GM19324 (cell line): Measurements from ENCODE around the gene FAM171A2.
"Not testable (repeated sequence)": the region's sequence is repeated elsewhere in the genome, so short reads cannot be mapped to it uniquely, and the experiment has no call there.

Experiments
- ATAC-seq: cut with Tn5 transposase; IDR thresholded peaks from one replicate; pipeline ENCODE4 v1.9.1; 2021; ENCODE audit warnings: mild to moderate bottlenecking, moderate library complexity; ENCODE audit not compliant: unreplicated experiment, low FRiP score

FAM171A2 gene

DNA sequence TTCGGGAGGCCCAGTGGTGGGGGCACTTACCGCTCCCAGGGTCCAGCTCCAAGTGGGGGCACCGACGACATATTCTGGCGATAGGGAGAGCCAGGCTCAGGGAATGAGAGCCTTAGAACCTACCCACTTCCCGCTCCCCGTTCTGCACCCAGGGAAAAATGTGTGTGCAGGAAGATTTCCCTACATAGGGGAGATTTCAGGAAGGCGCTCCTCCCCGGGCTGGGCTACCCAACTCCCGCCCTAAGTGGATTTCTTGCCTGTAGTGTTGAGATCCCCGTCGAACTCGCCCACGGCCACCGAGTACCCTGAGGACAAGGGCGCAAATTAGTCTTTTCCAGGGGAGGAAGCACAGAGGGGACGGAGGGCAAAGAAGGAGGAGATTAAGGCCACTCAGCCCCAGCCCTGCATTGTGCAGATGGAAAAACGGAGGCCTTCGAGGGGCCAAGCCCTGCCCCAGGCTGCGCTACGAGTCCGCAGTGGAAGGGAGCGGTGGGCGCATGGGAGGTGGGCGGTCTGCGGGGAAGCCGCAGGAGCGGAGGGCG is 20.7 kb upstream of the FAM171A2 start:
- ATAC-seq = no peak

DNA sequence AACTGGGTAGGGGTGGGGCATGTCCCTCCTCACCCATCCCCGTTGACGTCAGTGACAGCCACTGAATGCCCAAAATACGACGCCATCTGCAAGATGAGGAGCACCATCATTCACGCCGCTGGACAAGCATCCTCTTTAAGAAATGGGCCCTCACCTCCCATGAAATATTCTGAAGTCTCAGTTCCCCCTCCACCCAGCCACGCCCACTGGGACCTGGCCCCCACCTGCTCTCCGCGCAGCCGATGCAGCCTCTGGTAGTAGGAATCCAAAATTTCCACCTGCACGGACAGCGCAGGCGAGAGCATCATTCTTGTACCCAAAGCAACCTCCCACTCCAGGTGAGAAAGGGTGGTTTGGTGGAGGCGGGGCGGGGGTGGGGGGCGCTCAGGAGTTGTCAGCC is 20.2 kb upstream of the FAM171A2 start:
- ATAC-seq = no peak

DNA sequence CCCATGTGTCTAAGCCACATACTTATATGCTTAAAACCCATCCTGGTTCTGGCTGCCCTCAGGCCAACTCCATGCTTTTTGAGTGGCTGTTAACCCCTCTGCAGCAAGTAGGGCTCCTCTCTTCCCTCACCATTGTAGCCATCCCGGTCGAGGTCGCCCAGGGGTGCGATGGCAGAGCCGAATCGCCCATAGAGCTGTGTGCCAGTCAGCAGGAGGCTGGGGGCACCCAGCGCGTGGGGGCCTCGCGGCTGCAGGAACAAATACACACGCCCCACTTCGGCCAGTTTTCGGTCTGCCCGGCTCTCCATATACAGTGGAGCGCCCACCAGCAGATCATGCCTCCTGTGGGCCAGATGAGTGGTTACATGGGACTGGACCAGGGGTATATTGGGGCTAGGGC is 19.7 kb upstream of the FAM171A2 start:
- ATAC-seq = no peak

DNA sequence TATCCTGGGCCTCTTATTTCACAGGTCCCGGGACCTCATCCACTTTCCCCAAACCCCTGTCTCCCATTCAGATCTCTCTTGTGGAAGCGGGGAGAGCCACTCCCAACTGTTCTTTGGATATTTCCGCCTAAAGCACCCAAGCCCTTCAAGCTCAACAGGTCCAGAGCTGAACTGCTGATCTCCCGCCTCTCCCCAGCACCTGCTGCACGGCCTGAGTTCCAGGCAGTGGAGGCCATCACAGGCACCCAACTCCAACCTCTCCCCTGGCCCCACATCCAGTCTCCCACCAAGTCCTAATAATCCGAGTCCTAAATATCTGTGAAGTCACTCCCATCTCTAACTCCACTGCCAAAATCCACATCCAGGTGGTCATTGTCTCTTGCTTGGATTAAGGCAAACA is 19.3 kb upstream of the FAM171A2 start:
- no peak for ATAC-seq

DNA sequence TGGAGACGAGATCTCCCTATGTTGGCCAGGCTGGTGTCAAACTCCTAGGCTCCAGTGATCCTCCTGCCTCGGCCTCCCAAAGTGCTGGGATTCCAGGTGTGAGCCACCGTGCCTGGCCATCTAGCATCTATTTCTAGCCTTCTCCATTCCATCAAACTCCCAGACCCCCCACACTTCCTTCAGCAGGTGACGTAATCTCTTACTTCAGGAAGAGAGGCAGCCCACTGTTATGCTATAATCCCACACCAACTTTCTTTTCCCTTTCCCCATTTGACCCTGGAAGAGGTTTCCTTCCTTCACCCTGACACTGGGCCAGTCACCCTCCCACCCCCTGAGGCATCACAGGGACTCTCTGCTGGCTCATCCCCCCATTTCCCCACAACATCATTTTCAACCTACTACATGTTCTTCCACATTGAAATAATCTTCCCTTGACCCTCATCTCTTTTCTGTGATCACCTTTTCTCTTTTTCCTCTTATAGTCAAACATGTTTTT is 18.2 kb upstream of the FAM171A2 start:
- no peak for ATAC-seq

DNA sequence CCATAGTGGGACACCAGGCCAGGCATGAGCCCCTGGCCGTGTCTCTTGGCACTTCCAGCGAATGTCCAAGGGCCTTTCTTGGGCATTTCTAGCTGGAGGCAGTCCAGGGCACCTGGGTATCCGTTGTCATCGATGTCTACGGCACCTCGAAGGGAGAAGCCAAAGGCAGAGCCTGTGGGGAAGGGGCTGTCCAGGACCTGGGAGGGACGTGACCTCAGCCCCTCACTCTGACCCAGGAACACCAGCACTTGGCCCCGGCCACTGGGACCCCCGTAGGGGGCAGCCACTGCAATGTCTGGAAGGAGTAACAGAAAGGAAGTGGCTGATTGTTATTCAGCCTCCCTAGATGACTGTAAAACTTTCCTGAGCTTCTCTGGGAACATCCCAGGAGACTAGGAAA is 17.1 kb upstream of the FAM171A2 start:
- ATAC-seq = no peak

DNA sequence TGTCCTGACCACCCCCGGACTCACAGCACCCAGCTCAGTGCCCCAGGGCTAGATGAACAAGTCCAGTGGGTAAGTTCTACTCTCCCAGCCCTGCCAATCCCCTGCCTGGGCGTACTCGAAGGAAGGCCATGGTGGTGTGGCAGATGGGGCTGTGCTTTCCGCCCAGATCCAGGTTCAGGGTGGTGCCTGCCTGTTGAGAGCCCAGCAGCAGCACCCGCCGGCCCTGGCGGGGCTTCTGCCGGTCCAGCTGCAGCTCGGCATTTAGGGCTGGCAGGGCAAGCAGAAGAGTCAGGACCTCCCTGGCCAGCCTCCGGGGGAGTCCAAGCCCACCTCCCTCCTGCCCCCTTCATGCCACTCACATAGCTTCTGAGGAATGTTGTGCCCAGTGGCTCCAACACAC is 16.2 kb upstream of the FAM171A2 start:
- ATAC-seq = no peak

DNA sequence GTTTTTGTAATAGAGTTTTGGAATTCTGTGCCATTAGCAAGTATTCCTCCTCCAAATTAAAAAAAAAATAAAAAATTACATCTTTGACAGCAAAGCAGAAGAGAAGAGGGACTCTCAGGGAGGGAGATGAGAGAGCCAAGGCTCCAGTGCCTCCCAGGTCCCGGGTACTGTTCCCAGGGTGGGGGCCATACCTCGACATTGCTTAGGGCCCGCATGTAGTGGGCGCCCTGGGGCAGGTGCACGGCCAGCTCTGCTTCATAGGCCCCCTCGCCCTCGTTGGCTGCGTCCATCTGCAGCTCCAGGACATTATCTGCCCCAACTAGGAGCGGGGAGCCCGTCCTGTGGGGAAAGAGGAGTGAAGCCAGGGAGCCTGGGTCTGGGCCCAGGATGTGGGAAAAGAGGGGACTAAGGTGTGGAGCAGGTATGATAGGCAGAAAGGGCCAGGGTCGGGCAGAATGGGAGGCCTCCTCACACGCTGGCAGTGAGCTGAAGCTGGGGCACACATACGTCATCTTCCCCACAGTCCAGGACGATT is 14.6 kb upstream of the FAM171A2 start:
- ATAC-seq = no peak

DNA sequence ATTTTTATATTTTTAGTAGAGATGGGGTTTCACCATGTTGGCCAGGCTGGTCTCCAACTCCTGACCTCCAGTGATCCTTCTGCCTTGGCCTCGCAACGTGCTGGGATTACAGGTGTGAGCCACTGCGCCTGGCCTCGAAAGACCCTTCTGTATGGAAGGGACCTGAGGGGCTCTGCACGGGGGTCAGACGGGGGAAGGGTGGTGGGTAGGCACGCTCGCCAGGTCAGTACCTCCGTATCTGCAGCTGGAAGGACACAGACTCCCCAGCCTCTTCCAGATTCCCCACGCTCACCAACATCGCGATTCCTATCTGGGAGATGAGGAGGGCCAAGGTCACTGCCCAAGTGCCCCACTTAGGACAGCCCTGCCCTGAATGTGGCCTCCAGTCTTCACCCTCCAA is 13.1 kb upstream of the FAM171A2 start:
- ATAC-seq = no peak

DNA sequence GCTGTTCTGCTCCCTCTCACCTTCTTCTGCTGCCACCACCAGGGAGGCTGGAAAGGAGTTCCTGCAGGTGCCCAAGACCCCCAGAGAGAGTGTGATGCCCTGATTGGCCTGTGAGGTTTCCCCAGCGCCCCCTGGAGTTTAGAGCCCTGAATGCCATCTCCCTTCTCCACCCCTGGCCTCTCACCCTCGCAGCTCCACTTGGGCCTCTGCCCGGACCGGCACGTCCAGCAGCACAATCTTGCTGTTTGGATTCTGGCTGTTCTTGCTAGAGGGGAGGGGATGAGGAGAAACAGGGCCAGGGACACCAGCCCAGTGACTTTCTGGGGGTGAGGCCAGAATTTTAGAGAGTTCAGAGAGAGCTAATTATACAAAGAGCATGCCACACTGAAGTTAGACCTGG is 12.5 kb upstream of the FAM171A2 start:
- no peak for ATAC-seq

DNA sequence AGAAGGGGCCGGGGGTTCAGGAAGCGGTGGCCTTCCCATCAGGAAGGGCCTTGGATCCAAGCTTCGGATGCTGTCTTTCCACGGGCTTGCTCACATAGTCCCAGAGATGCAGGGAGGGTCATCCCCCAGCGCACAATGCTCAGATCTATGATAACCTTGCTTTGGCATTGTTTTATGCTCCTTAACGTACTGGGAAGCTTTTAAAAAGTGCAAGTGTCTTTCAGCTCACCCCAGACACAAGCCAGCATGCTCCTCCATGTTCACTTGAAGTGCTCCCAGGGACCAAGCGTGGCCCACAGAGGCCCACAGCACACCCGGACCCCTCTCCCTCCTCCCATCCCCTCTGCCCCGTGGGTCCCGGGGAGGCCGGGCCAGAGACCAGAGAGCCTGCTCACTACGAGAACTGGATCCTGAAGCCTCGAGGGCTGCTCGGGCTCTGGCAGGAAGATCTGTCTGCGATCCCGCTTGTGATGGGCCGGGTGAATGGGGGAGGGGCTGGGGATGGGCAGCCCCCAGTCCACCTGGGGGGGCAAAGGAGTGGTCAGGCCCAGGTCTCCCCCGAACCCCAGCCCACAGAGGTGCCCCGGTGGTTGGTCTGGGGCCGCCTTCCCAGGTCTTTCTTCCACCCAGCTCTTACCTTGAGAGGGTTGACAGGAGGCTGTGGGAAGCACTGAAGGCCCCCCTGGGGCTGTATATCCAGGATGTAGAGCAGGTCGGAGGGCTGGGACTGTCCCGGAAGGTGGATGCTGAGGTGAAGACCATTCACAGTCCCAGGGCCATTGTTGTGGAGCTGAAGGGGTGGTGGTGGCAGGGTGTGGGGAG is 11.8 kb upstream of the FAM171A2 start:
- ATAC-seq = no peak

DNA sequence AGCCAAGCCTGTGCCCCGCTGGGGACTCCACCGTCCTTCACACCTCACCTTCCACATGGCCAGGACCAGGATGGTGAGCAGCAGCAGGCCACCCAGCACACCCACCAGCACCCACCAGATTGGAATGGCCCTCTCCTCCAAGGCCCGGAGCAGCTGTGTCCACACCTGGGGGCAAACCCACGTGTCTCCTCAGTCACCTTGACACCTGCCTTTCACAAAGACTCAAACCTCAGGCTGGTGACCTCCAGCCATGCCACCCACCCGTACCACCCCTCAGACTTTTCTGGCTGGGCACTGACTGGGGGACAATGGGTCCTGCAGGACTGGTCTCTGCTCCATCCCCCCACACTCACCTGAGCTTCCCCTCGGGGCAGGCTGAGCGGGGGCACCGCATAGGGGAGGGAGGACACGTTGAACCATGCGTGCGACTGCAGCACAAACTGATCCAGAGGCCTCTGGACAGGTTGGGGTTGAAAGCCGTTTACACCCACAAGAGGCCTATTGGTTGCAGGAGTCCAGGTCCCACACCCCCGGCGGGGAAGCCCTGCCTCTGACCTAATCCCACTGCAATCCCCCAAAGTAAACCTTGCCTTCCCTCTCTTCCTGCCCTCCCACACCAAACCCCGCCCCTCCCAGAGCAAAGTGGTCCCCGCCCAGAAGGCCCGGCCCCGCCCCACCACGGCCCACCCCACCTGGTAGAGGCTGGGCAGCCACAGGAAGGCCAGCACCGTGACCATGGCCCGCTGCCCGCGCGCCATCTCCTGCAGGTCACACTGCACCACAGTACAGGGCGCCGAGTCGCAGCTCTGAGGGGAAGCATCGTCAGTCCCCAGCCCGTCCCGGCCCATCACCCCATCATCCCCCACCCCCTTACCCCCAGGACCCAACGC is 10.9 kb upstream of the FAM171A2 start:
- no peak for ATAC-seq

DNA sequence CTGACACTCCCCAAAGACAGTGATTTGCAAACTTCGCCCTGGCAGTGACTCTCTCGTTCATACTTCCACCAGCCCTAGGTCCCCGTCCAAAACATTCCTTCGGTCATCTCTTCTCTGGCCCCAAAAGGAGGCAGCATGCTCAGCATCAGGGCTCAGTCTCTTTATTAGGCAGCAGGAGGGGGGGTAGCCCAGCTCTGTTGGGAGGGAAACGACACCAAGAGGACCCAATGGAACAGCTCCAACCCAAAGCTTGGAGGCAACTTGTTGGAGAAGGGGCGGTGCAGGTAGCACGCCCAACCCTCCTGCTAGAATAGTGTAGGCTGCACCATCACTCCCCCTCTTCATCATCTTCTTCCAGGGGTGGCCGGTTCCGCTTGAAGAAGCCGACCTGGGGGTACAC is 8.4 kb upstream of the FAM171A2 start:
- ATAC-seq = no peak

DNA sequence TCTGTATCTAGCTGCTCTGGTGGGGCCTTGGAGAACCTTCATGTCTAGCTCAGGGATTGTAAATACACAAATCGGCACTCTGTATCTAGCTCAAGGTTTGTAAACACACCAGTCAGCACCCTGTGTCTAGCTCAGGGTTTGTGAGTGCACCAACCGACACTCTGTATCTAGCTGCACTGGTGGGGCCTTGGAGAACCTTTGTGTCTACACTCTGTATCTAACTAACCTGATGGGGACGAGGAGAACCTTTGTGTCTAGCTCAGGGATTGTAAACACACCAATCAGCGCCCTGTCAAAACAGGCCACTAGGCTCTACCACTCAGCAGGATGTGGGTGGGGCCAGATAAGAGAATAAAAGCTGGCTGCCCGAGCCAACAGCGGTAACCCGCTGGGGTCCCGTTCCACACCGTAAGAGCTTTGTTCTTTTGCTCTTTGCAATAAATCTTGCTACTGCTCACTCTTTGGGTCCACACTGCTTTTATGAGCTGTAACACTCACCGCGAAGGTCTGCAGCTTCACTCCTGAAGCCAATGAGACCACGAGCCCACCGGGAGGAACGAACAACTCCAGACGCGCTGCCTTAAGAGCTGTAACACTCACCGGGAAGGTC is 5.9 kb upstream of the FAM171A2 start:
- not testable (repeated sequence) for ATAC-seq

DNA sequence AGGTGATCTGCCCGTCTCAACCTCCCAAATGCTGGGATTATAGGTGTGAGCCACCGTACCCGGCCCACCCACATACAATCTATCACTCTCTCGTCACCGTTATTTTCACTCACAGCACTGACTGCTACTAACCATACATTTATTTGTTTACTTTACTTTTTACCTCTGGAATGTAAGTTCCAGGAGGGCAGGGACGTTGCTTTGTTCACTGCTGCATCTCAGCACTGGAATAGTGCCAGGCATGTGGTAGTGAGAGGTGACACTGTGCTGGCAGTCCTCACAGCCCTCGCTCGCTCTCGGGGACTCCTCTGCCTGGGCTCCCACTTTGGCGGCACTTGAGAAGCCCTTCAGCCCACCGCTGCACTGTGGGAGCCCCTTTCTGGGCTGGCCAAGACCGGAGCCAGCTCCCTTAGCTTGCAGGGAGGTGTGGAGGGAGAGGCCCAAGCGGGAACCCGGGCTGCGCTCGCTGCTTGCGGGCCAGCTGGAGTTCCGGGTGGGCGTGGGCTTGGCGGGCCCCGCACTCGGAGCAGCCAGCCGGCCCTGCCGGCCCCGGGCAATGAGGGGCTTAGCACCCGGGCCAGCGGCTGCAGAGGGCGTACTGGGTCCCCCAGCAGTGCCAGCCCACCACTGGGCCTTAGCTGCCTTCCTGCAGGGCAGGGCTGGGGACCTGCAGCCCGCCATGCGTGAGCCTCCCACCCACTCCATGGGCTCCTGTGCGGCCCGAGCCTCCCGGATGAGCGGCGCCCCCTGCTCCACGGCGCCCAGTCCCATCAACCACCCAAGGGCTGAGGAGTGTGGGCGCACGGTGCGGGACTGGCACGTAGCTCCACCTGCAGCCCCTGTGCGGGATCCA is 5.0 kb upstream of the FAM171A2 start:
- not testable (repeated sequence) for ATAC-seq

DNA sequence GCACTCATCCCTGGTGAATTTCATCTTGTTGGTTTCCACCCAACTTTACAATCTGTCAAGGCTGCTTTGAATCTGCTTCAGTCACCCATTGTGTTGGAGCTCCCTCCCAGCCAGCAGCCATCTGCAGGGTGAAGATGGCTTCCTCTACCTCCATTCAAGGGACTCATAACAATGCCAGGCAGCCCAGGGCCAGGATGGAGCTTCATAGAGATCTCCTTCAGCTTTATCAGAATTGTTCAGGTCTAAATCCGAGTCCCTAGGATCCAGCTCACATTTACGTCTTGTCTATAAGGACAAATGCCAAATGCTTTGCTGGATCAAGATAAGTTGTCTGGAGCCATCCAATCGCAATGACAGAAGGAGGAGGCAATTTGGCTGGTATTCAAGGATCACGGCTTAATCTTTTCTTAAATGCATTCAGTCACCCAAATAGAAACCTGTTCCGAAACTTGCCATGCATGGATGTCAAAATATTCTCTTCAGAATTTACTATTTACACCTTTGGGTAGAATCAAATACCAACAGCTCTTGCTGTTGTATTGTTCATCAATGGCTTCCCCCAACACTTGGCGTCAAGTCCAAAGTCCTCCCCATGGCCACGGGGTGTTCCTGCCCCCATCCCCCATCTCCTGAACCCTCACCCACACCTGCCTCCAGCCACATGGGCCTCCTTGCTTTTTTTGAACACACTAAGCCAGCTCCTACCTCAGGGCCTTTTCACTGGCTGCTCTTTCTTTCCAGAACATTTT is 3.8 kb upstream of the FAM171A2 start:
- no peak for ATAC-seq

DNA sequence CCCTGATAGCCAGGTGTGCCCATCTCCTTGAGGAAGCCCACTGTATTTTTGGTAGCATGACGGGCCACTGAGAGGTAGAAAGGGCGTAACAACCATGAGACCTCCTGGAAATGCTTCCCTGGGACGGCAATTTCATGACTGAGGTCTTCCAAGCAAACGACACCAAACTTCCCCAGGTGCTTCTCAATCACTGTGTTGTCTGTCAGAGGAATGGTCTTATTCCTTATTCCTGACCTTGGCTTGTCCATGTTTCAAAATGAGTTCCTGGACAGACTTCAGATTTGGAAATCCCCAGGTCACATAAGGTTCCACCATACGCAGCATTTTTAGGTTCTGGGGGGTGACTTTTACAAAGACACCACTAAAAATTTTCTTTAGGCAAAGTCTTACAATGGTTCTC is 1.4 kb upstream of the FAM171A2 start:
- ATAC-seq = not testable (repeated sequence)

DNA sequence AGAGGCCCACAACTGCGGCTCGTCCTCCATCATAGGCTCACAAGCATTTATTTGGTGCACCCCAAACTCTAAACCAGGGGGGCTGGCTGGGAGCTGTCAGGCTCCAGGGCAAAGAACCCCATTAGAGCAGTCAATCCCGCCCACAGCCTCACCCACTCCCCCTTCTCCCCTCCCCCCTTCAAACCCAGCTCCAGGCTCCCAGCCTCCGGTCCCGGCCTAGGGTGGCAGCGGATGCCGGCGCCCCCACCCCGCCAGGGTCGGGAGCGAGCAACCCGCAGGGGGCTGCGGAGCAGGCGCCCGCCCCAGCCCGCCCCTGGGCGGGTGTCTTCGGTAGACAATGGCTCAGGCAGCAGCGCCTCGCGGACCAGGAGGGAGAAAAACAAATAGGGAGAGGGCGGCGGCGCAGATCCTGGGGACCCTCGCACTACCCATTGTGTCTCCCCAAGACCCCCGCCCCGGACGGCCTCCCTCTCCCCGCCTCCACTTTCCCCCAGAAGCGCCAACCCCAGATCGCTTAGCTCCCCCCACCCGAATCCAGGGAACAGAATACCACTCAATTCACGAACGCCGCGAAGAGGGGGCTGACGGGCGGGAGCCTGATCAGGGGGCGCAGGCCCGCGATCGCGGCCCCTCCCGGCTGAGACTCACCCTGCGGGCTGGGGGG is 572 bp downstream of the FAM171A2 start:
- peak; percentile 22 for ATAC-seq
